Measurements from ENCODE around the gene RFT1. TPM values are rescaled to one million over a fixed set of nuclear protein-coding genes. Genes with fewer than 3 reads are reported as not detected.

RFT1 gene
- total and polyA plus RNA-seq, 2 of the 13 experiments (the other 11 are each of a cell fraction or from before 2014, with no cell fraction given) = 23.2 to 37.0 TPM

DNA sequence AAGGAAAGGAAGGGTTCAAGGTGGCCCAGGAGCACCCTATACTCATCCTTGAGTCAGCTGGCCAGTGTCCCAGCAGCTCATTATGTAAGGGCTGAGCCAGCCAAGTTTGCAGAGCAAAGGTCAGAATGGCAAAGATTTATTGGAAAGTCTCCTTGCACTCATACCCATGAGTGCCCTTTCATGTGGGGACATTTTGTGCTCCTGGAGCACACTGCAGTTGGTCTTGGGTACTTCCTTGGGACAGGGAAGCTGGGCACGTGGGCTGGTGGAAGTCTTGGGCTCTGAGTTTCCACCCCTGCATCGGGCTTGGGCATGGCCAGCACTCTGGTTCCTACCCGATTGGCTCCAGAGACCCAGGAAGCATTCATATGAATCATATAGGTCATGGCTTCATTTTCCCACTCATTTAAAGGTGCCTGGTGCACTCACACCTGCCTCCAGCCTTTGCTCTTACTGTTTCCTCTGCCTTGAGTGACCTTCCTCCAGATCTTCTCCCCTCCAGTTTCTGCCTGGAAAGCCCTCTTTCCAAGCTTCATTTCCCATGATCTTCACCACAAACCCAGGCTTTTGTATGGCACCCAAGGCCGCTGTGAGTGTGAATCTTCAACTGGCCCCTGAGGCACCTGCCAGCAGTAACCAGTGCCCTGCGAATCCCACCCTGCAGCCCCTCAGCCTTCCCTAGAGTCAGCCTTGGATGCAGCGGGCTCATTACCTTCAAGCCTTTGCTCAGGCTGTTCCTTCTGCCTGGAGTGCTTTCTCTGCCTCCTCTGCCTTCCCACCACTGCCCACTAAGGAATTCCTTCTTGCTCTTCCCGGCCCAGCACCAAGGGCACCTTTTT lies 20.2 kb upstream of the RFT1 start:
- Histone ChIP-seq H3K79me2 (ENCODE audit: insufficient read depth, low read length) (no peaks in the 10 kb centered on the region), H4K20me1 (ENCODE audit: insufficient read depth, low read length) (no peaks in the 10 kb centered on the region), H3K27me3 (ENCODE audit: control insufficient read depth in 1 of 2, insufficient read depth in 2 of 2, low read length in 2 of 2) (peaks cover 2 to 57% of the 10 kb centered on the region in 2 experiments; a peak in 4 of 5 replicates), H3K27ac (ENCODE audit: extremely low read length, insufficient read depth, low read length) (no peak overlapping the region), H3K36me3 (replicated peaks in 1 of 2; ENCODE audit: control insufficient read depth in 1 of 2, insufficient read depth in 2 of 2, low read length in 2 of 2) (no peaks in the 10 kb centered on the region), H3K4me2 (ENCODE audit: low read depth, low read length) (peak overlapping the region; percentile 31), H2AFZ (ENCODE audit: low read length) (no peak overlapping the region), H3K9me3 (ENCODE audit: low read length) (no peaks in the 10 kb centered on the region), H3K4me3 (replicated peaks in 1 of 3; ENCODE audit: insufficient read depth in 1 of 3, low read depth in 2 of 3, low read length in 3 of 3) (no peak overlapping the region), H3K9ac (ENCODE audit: insufficient read depth, low read depth, low read length) (no peak overlapping the region), H3K4me1 (ENCODE audit: insufficient read depth, low read length) (peaks cover 60% of the 10 kb centered on the region)
- no TSS peak for BruUV-seq (replicated peaks)
- no peak for FAIRE-seq
- POLR2A ChIA-PET = interaction anchor here (1.0 to 2.6 kb wide), 4 partner anchors 9 to 19 kb away, joined by 3 to 31 read pairs (median 9); partner anchors contain the start of gene PRKCD
- in situ Hi-C loops (cut with HindIII; ENCODE audit: extremely low pct_ligation_motif_present, low pct_unique_long_range_greater_than_20kb) = no loop called here
- intact Hi-C loops (cut with micrococcal nuclease; ENCODE audit: unreplicated experiment) = no loop called here
- CTCF ChIA-PET (ENCODE audit: low intra/inter-chr PET ratio, low total read pairs) = no interaction called here
- no peak for DNase-seq (ENCODE audit: low spot score)
- WGBS (ENCODE audit: low lambda C conversion rate) = 90% methylated on average over 4 of the region's 7 CpGs
- no peak for ATAC-seq
- no peak for TF ChIP-seq ATRX (CRISPR knock-in tag; IDR thresholded peaks at IDR 0.05; ENCODE audit: borderline replicate concordance)
- TF ChIP-seq, protein P1, sequence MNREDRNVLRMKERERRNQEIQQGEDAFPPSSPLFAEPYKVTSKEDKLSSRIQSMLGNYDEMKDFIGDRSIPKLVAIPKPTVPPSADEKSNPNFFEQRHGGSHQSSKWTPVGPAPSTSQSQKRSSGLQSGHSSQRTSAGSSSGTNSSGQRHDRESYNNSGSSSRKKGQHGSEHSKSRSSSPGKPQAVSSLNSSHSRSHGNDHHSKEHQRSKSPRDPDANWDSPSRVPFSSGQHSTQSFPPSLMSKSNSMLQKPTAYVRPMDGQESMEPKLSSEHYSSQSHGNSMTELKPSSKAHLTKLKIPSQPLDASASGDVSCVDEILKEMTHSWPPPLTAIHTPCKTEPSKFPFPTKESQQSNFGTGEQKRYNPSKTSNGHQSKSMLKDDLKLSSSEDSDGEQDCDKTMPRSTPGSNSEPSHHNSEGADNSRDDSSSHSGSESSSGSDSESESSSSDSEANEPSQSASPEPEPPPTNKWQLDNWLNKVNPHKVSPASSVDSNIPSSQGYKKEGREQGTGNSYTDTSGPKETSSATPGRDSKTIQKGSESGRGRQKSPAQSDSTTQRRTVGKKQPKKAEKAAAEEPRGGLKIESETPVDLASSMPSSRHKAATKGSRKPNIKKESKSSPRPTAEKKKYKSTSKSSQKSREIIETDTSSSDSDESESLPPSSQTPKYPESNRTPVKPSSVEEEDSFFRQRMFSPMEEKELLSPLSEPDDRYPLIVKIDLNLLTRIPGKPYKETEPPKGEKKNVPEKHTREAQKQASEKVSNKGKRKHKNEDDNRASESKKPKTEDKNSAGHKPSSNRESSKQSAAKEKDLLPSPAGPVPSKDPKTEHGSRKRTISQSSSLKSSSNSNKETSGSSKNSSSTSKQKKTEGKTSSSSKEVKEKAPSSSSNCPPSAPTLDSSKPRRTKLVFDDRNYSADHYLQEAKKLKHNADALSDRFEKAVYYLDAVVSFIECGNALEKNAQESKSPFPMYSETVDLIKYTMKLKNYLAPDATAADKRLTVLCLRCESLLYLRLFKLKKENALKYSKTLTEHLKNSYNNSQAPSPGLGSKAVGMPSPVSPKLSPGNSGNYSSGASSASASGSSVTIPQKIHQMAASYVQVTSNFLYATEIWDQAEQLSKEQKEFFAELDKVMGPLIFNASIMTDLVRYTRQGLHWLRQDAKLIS (CRISPR knock-in tag; IDR thresholded peaks at IDR 0.05) = no peak
- no peak for TF ChIP-seq NBN (conservative IDR thresholded peaks at IDR 0.05)
- TF ChIP-seq ZNF230 (CRISPR knock-in tag; IDR thresholded peaks at IDR 0.05) = no peak
- no peak for TF ChIP-seq ZNF746 (CRISPR knock-in tag; IDR thresholded peaks at IDR 0.05)
- peak; percentile 47; the same call in 1 of the 2 replicates for TF ChIP-seq PPARG (CRISPR knock-in tag; conservative IDR thresholded peaks at IDR 0.05)
- peak; percentile 51; the same call in 1 of the 2 replicates for TF ChIP-seq RXRB (CRISPR knock-in tag; IDR thresholded peaks at IDR 0.05; ENCODE audit: borderline replicate concordance)
- no peak for TF ChIP-seq KLF13 (CRISPR knock-in tag; IDR thresholded peaks at IDR 0.05)
- no peak for TF ChIP-seq ZNF34 (CRISPR knock-in tag; IDR thresholded peaks at IDR 0.05; ENCODE audit: borderline replicate concordance)
- TF ChIP-seq, protein P2, sequence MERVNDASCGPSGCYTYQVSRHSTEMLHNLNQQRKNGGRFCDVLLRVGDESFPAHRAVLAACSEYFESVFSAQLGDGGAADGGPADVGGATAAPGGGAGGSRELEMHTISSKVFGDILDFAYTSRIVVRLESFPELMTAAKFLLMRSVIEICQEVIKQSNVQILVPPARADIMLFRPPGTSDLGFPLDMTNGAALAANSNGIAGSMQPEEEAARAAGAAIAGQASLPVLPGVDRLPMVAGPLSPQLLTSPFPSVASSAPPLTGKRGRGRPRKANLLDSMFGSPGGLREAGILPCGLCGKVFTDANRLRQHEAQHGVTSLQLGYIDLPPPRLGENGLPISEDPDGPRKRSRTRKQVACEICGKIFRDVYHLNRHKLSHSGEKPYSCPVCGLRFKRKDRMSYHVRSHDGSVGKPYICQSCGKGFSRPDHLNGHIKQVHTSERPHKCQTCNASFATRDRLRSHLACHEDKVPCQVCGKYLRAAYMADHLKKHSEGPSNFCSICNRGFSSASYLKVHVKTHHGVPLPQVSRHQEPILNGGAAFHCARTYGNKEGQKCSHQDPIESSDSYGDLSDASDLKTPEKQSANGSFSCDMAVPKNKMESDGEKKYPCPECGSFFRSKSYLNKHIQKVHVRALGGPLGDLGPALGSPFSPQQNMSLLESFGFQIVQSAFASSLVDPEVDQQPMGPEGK (CRISPR knock-in tag; IDR thresholded peaks at IDR 0.05) = no peak
- TF ChIP-seq, protein P3, sequence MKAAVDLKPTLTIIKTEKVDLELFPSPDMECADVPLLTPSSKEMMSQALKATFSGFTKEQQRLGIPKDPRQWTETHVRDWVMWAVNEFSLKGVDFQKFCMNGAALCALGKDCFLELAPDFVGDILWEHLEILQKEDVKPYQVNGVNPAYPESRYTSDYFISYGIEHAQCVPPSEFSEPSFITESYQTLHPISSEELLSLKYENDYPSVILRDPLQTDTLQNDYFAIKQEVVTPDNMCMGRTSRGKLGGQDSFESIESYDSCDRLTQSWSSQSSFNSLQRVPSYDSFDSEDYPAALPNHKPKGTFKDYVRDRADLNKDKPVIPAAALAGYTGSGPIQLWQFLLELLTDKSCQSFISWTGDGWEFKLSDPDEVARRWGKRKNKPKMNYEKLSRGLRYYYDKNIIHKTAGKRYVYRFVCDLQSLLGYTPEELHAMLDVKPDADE (CRISPR knock-in tag; IDR thresholded peaks at IDR 0.05) = no peak
- TF ChIP-seq, protein P4, sequence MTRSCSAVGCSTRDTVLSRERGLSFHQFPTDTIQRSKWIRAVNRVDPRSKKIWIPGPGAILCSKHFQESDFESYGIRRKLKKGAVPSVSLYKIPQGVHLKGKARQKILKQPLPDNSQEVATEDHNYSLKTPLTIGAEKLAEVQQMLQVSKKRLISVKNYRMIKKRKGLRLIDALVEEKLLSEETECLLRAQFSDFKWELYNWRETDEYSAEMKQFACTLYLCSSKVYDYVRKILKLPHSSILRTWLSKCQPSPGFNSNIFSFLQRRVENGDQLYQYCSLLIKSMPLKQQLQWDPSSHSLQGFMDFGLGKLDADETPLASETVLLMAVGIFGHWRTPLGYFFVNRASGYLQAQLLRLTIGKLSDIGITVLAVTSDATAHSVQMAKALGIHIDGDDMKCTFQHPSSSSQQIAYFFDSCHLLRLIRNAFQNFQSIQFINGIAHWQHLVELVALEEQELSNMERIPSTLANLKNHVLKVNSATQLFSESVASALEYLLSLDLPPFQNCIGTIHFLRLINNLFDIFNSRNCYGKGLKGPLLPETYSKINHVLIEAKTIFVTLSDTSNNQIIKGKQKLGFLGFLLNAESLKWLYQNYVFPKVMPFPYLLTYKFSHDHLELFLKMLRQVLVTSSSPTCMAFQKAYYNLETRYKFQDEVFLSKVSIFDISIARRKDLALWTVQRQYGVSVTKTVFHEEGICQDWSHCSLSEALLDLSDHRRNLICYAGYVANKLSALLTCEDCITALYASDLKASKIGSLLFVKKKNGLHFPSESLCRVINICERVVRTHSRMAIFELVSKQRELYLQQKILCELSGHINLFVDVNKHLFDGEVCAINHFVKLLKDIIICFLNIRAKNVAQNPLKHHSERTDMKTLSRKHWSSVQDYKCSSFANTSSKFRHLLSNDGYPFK (CRISPR knock-in tag; IDR thresholded peaks at IDR 0.05; ENCODE audit: borderline replicate concordance) = no peak
- TF ChIP-seq ZNF644 (CRISPR knock-in tag; IDR thresholded peaks at IDR 0.05; ENCODE audit: low read depth) = peak; percentile 77
- peak; percentile 44; the same call in 1 of the 2 replicates for TF ChIP-seq RARA (CRISPR knock-in tag; IDR thresholded peaks at IDR 0.05)
